ENCODE results near the gene SPPL2A. TPM values are rescaled to one million over a fixed set of nuclear protein-coding genes. Genes with fewer than 3 reads are reported as not detected.

SPPL2A gene
- total and polyA plus RNA-seq, 2 of the 13 experiments (the other 11 are each of a cell fraction or from before 2014, with no cell fraction given), result 80.5 to 105 TPM

DNA sequence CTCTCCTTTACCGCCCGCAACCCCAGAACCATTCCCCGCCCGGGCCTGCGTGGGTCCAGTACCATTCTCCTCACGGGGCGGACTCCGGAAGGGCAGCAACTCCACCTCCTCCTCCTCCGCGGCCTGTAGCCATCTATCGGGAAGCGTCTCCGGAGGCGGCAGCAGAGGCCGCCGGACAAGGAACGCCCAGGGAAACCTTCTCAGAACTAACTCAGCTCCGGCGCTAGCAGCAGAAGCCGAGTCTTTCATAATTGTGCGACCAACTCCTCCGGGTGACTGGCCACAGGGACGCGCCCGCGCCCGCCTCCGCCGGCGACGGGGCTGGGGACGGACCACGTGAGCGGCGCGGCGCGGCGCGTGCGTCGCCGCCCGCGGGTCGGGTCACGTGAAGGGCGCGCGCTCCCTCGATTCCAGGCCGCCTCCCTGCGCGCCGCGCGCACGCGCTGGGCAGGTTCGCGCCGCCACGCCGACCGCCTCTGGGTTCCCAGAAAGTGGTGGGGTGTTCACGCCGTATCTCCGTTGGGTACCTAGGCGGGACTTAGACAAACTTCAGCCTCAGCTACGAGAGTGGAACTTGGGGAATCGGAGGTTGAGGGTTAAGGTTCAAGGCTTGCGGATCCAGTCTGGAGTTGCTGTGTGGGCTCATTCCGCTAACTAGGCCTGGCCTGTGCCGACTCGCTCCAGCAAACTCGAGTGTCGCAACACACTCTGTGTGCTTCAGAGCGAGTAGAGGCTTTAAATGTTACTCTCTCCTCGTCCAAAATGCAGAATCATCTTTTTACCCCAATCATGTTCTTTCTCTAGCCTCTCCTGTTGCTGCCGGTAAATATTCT is 78.8 kb downstream of the SPPL2A start, which contains the start of gene TRPM7 (continued):
- TF ChIP-seq, protein P1, sequence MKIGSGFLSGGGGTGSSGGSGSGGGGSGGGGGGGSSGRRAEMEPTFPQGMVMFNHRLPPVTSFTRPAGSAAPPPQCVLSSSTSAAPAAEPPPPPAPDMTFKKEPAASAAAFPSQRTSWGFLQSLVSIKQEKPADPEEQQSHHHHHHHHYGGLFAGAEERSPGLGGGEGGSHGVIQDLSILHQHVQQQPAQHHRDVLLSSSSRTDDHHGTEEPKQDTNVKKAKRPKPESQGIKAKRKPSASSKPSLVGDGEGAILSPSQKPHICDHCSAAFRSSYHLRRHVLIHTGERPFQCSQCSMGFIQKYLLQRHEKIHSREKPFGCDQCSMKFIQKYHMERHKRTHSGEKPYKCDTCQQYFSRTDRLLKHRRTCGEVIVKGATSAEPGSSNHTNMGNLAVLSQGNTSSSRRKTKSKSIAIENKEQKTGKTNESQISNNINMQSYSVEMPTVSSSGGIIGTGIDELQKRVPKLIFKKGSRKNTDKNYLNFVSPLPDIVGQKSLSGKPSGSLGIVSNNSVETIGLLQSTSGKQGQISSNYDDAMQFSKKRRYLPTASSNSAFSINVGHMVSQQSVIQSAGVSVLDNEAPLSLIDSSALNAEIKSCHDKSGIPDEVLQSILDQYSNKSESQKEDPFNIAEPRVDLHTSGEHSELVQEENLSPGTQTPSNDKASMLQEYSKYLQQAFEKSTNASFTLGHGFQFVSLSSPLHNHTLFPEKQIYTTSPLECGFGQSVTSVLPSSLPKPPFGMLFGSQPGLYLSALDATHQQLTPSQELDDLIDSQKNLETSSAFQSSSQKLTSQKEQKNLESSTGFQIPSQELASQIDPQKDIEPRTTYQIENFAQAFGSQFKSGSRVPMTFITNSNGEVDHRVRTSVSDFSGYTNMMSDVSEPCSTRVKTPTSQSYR (CRISPR knock-in tag; IDR thresholded peaks at IDR 0.05; ENCODE audit: borderline replicate concordance), result peak; percentile 34; the same call in 1 of the 2 replicates
- TF ChIP-seq HOXA5 (CRISPR knock-in tag; IDR thresholded peaks at IDR 0.05), result peak; percentile 68; the same call in 1 of the 2 replicates
- no peak for TF ChIP-seq ZNF878 (CRISPR knock-in tag; IDR thresholded peaks at IDR 0.05)
- peak; percentile 15; the same call in 1 of the 2 replicates for TF ChIP-seq ZNF605 (CRISPR knock-in tag; IDR thresholded peaks at IDR 0.05)
- no peak for TF ChIP-seq EHMT2 (IDR thresholded peaks at IDR 0.05; ENCODE audit: borderline replicate concordance, low read depth, low read length)
- TF ChIP-seq, protein P2, sequence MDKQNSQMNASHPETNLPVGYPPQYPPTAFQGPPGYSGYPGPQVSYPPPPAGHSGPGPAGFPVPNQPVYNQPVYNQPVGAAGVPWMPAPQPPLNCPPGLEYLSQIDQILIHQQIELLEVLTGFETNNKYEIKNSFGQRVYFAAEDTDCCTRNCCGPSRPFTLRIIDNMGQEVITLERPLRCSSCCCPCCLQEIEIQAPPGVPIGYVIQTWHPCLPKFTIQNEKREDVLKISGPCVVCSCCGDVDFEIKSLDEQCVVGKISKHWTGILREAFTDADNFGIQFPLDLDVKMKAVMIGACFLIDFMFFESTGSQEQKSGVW (CRISPR knock-in tag; IDR thresholded peaks at IDR 0.05; ENCODE audit: borderline replicate concordance), result no peak
- TF ChIP-seq CBFB (CRISPR knock-in tag; IDR thresholded peaks at IDR 0.05), result no peak
- TF ChIP-seq NKX3-1 (CRISPR knock-in tag; IDR thresholded peaks at IDR 0.05), result peak; percentile 86; the same call in 1 of the 2 replicates
- no peak for TF ChIP-seq ZNF207 (IDR thresholded peaks at IDR 0.05; ENCODE audit: borderline replicate concordance)
- no peak for TF ChIP-seq PHF21A (CRISPR knock-in tag; IDR thresholded peaks at IDR 0.05)
- TF ChIP-seq, protein P3, sequence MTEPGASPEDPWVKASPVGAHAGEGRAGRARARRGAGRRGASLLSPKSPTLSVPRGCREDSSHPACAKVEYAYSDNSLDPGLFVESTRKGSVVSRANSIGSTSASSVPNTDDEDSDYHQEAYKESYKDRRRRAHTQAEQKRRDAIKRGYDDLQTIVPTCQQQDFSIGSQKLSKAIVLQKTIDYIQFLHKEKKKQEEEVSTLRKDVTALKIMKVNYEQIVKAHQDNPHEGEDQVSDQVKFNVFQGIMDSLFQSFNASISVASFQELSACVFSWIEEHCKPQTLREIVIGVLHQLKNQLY (CRISPR knock-in tag; IDR thresholded peaks at IDR 0.05), result peak; percentile 32
- no peak for TF ChIP-seq PHB2 (IDR thresholded peaks at IDR 0.05; ENCODE audit: partially characterized antibody)
- TF ChIP-seq U2AF2 (IDR thresholded peaks at IDR 0.05; ENCODE audit: low read depth, low read length), result no peak
- TF ChIP-seq MAZ (IDR thresholded peaks at IDR 0.05; ENCODE audit: borderline replicate concordance, low read depth, low read length), result 0 out of 2 replicates have a peak, but pooled peaks have one; percentile 18
- peak; percentile 68 for TF ChIP-seq MAZ (CRISPR knock-in tag; IDR thresholded peaks at IDR 0.05; ENCODE audit: low read depth)
- no peak for TF ChIP-seq ZNF33A (CRISPR knock-in tag; IDR thresholded peaks at IDR 0.05; ENCODE audit: borderline replicate concordance)
- TF ChIP-seq HNRNPH1 (optimal IDR thresholded peaks at IDR 0.05; ENCODE audit: low read depth, low read length), result no peak
- TF ChIP-seq ZNF644 (CRISPR knock-in tag; IDR thresholded peaks at IDR 0.05; ENCODE audit: low read depth), result no peak
- no peak; the same call in 1 of the 2 replicates for TF ChIP-seq ZNF136 (CRISPR knock-in tag; IDR thresholded peaks at IDR 0.05; ENCODE audit: low read depth)
- TF ChIP-seq, protein P4, sequence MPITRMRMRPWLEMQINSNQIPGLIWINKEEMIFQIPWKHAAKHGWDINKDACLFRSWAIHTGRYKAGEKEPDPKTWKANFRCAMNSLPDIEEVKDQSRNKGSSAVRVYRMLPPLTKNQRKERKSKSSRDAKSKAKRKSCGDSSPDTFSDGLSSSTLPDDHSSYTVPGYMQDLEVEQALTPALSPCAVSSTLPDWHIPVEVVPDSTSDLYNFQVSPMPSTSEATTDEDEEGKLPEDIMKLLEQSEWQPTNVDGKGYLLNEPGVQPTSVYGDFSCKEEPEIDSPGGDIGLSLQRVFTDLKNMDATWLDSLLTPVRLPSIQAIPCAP (CRISPR knock-in tag; IDR thresholded peaks at IDR 0.05; ENCODE audit: low read depth), result no peak
- TF ChIP-seq RORA (CRISPR knock-in tag; IDR thresholded peaks at IDR 0.05), result no peak
- TF ChIP-seq, protein P5, sequence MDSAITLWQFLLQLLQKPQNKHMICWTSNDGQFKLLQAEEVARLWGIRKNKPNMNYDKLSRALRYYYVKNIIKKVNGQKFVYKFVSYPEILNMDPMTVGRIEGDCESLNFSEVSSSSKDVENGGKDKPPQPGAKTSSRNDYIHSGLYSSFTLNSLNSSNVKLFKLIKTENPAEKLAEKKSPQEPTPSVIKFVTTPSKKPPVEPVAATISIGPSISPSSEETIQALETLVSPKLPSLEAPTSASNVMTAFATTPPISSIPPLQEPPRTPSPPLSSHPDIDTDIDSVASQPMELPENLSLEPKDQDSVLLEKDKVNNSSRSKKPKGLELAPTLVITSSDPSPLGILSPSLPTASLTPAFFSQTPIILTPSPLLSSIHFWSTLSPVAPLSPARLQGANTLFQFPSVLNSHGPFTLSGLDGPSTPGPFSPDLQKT (CRISPR knock-in tag; IDR thresholded peaks at IDR 0.05; ENCODE audit: borderline replicate concordance), result no peak
- TF ChIP-seq, protein P6, sequence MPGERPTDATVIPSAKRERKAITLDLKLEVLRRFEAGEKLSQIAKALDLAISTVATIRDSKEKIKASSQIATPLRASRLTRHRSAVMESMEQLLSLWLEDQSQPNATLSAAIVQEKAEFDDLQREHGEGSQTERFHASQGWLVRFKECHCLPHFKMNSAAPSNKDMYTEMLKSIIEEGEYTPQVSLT (CRISPR knock-in tag; IDR thresholded peaks at IDR 0.05; ENCODE audit: borderline replicate concordance, low read depth), result no peak; the same call in 1 of the 2 replicates

Measured in HepG2 (cell line).